Subcutaneous adipose tissue (tissue), 4 donors: ENCODE data around the gene CD53. TPM values are rescaled to one million over a fixed set of nuclear protein-coding genes. Genes with fewer than 3 reads are reported as not detected.

Experiments used
- CTCF ChIP-seq: fragments of 450-650 bp; IDR thresholded peaks from one replicate; pipeline ENCODE4 v1.5.1; 2016; ENCODE audit warnings: low read depth, mild to moderate bottlenecking, control low read depth, antibody characterized with exemption, moderate library complexity
- total RNA-seq, 4 donors: library from RNA; depleted of rRNA; stranded (reverse); fragments of >200 nt; gene quantifications; one replicate each; pipeline ENCODE4 v1.1.0, GENCODE V29; 2016

The CD53 gene
- total RNA-seq, 4 donors from 2014 or later: 21.7 to 241 (median 72.5) TPM

DNA sequence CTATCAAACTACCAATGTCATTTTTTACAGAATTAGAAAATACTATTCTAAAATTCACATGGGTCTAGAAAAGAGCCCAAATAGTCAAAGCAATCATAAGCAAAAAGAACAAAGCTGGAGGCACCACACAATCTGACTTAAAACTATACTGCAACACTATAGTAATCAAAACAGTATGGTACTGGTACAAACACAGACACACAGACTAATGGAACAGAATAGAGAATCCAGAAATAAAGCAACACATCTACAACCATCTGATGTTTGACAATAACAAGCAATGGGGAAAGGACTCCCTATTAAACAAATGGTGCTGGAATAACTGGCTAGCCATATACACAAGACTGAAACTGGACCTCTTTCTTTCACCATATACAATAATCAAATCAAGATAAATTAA, 39.8 kb downstream of the CD53 start:
- no peak for TF ChIP-seq CTCF

DNA sequence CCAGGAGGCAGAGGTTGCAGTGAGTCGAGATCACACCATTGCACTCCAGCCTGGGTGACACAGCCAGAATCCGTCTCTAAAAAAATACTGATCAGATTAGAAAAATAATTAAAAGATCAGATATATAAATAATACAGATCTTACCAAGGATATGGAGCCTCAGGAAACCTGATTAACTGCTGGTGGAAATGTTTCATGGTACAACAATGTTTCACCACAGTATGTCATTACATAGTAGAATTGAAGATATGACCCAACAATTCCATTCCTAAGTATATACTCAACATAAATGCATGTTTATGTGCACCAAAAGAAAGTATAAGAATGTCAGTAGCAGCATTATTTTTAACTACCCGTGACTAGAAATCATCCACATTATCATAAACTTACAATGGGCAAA, 41.7 kb downstream of the CD53 start:
- no peak for TF ChIP-seq CTCF

- TF ChIP-seq CTCF: no peak
These were observed 42.9 kb downstream of the CD53 start for GRCh38 chr1:110915804-110916203.

DNA sequence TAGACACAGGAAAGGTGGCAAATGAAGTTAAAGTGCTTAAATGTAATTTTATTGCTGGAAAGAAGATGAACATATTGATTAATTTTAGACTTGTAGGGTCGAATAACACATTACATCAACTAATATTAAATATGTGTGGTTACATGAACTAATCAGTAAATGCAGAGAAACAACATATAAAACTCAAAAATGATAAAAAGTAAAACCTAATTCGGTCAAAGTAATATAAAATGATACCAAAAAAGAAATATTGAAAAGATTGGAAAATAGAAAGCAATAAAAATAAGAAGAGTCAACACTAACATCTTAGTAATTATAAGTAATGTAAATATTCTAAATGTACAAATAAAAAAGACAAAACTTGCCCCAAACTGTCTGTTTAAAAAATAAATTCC, 43.3 kb downstream of the CD53 start:
- TF ChIP-seq CTCF: no peak

DNA sequence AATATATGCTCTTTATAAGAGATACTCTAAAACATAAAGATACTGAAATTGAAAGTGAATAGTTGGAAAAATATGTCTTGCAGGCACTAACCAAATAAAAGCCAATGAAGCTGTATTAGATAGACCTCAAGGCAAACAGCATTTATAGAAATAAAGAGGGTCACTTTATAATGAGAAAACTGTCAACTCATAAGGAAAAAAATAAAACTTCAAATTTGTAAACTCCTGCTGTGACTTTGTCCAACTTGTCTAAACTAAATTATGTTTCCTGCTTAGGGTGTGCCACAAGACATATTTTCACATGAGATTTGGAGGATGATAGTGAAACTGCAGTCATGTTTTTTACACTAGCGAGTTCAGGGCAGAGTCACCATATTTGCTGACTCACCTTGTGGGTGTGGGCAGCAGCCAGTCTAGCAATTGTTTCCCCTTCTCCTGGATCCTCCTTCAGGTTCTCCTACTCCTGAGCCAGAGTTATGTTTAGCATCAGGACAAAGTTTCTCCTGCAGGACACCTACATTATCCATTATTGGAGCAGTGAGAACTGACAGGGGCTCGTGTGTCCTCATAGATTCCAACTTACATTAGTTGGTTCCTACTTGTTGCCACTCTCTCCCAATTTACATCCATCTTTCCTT, 43.8 kb downstream of the CD53 start:
- no peak for TF ChIP-seq CTCF

DNA sequence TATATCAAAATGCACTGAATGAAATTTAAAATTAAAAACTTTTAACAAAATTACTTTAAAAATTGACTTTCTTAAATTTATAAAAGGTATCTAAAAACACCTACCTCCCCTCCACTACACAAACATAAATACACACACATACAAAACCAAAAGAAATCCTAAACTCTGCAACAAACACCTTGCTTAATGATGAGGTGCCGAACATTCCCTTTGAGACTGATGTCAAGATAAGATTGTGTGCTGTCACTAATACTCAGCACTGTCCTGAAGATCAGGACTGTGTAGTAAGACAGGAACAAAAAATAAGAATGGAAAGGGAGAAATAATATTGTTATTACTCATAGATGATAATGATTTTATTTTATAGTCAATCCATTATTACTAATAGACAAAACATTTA, 45.1 kb downstream of the CD53 start:
- TF ChIP-seq CTCF: no peak

DNA sequence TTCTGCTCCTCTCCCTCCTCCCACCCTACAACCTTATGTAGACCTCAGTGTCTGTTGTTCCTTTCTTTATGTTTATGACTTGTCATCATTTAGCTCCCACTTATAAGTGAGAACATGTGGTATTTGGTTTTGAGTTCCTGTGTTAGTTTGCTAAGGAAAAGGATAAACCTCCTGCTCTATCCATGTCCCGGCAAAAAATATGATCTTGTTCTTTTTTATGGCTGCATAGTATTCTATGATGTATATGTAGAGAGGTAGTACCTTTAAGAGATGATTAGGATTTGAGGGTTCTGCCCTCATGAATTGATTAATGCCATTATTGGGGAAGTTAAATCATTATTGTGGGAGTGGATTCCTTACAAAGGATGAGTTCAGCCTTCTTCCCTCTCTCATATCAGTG, 49.0 kb downstream of the CD53 start:
- no peak for TF ChIP-seq CTCF
